ENCODE measurements around the gene GNAQ.

The GNAQ gene

DNA sequence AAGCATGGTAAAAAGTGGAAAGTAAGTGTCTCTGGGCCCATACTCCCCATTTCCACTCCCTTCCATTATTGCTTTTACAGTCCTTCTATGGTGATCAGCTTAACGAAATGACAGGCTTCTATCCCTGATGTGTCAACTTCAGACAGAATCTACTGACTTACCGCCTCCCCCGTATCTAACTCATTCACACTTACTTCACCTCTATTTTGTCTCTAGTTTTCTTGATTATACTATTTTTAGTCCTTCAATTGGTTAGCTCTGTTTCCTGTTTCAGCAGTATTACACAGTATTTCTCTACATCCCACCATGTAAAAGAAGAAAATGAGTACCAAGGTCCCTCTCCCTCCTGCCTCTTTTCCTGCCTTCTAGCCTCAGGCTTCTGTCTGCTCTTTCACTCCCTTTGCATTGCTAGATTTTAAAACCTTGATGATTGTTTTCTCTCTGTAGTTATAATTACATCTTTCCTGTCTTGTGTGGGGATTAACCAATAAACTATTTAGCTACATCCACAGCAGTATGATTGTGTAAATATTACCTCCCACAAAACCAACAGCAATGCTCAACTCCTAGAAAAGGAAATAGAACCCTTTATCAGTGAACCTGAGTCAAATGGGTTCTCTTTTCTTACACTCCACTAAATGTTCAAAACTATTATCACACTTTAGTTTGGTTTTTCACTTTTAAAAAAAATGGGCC lies 53.4 kb downstream of the GNAQ start:
- H3K4me3 ChIP-seq (replicated peaks; ENCODE audit: low read depth, low read length) = no peak overlapping the region
- DNase-seq (ENCODE audit: low read depth) = no peak
- TF ChIP-seq, protein P1, sequence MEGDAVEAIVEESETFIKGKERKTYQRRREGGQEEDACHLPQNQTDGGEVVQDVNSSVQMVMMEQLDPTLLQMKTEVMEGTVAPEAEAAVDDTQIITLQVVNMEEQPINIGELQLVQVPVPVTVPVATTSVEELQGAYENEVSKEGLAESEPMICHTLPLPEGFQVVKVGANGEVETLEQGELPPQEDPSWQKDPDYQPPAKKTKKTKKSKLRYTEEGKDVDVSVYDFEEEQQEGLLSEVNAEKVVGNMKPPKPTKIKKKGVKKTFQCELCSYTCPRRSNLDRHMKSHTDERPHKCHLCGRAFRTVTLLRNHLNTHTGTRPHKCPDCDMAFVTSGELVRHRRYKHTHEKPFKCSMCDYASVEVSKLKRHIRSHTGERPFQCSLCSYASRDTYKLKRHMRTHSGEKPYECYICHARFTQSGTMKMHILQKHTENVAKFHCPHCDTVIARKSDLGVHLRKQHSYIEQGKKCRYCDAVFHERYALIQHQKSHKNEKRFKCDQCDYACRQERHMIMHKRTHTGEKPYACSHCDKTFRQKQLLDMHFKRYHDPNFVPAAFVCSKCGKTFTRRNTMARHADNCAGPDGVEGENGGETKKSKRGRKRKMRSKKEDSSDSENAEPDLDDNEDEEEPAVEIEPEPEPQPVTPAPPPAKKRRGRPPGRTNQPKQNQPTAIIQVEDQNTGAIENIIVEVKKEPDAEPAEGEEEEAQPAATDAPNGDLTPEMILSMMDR (IDR thresholded peaks at IDR 0.05; ENCODE audit: low read length, missing control alignments) = no peak

DNA sequence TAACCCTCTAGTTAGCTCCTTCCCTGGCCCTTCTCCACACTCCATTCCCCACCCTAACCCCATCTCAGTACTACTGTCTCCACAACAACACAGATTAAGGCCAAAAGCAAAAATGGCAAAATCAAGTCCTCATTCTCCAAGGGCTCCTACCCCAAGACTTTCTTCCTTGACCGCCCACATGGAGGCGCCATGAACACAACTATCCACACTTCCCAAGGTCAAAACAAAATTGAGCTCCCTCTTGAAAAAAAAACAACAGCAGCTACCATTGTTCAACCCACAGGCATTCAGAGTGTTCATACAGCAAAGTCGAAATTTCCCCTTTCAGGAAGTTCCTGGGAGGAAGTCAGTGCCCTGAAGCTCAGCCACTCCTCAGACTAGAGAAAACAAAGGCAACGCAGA lies 54.4 kb downstream of the GNAQ start:
- TF ChIP-seq, protein P1 (IDR thresholded peaks at IDR 0.05; ENCODE audit: low read length, missing control alignments) = peak; percentile 75
- H3K4me3 ChIP-seq (replicated peaks; ENCODE audit: low read depth, low read length) = no peak overlapping the region
- peak; percentile 93 for DNase-seq (ENCODE audit: low read depth)

DNA sequence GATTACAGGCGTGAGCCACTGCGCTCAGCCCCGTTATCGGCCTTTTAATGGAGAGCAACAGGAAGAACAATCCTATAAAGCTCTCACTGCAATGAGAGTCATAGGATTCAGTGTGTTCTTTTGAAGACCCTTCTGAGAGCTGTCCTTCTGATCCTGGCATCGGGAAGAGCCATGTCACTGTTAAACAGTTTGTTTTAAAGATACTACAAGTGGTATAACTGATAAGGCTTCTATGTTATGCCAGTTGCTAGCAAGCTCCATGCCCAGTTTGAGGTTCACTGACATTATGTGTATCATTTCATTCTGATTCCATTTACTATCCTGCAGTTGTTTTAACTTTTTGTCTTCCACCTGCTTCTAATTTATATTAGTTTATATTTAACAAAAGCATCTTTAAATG lies 55.8 kb downstream of the GNAQ start:
- TF ChIP-seq, protein P1 (IDR thresholded peaks at IDR 0.05; ENCODE audit: low read length, missing control alignments) = no peak
- no peak overlapping the region for H3K4me3 ChIP-seq (replicated peaks; ENCODE audit: low read depth, low read length)
- no peak for DNase-seq (ENCODE audit: low read depth)

DNA sequence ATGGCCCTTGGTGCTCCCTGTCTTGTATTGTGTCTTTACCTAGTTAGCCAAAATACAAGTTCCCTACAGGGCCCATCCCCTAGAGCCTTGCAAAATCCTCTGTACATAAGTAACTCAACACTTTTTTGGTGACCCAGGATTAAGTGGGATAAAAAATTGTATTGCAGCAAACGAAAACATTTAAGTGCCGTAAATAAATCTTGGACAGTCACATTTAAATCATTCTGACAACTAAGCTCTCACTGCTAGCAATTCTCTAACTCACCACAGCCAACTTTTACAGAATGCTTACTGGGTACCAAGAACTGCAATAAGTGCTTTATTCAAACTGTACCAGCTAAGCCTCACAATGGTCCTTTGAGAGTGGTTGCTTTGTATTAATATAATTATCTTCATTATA lies 56.6 kb downstream of the GNAQ start:
- H3K4me3 ChIP-seq (replicated peaks; ENCODE audit: low read depth, low read length) = no peak overlapping the region
- TF ChIP-seq, protein P1 (IDR thresholded peaks at IDR 0.05; ENCODE audit: low read length, missing control alignments) = no peak
- no peak for DNase-seq (ENCODE audit: low read depth)

DNA sequence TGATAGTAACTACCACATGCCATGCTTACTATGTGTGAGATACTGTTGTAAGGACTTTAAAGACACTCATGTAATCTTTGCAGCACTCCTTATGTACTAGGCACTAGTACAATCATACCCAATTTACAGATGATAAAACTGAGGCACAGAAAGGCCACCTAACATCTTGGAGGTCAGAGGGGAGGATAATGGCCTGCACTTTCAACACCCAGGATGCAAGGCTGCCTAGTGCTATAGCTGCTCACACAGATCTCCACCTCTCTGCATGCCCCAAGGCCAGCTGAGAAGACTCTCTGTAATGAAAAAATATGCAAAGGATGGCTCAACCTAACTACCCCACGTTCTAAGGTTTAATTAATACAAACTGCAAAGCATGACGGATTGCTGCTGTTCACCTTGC lies 57.2 kb downstream of the GNAQ start:
- no peak overlapping the region for H3K4me3 ChIP-seq (replicated peaks; ENCODE audit: low read depth, low read length)
- TF ChIP-seq, protein P1 (IDR thresholded peaks at IDR 0.05; ENCODE audit: low read length, missing control alignments) = no peak
- no peak for DNase-seq (ENCODE audit: low read depth)

DNA sequence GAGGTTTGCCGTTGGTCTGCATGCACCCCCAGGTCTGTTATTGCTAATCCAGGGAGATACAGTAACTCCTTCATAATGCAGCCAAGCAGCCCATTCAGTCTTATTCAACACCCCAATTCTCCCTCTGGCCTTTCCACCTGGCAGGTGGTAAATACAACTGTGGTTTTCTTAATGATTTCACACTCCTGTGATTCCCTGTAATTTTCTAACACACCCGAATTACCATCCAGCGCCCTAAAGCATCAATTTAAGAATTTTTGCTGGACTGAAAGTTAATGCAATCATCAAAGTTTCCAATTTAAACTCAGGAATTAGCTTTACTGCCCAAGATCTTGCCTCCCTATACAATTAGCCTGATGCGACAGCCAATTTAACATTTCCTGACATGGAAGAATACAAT lies 62.5 kb downstream of the GNAQ start:
- TF ChIP-seq, protein P1 (IDR thresholded peaks at IDR 0.05; ENCODE audit: low read length, missing control alignments) = no peak
- no peak for DNase-seq (ENCODE audit: low read depth)
- H3K4me3 ChIP-seq (replicated peaks; ENCODE audit: low read depth, low read length) = no peak overlapping the region

DNA sequence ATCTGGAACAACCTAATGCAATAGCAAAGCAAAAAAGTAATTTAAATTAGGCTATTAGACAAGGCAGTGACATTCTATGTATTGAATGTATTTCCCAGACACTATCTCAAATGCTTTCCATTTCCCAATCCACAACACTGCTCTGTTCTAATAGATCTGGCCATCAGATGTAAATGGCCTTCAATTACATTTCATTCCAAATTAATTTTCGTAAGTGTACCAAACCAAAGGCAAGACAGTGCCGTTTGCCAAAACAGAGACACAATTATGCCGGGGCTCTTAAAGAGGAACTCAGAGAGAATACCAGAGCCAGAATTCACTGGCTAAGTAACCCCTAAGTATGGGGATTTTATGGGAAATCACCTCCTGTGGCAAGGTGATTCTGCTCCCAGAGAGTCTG lies 63.1 kb downstream of the GNAQ start:
- no peak overlapping the region for H3K4me3 ChIP-seq (replicated peaks; ENCODE audit: low read depth, low read length)
- no peak for DNase-seq (ENCODE audit: low read depth)
- TF ChIP-seq, protein P1 (IDR thresholded peaks at IDR 0.05; ENCODE audit: low read length, missing control alignments) = no peak
